ENCODE data around the gene OR5B12. TPM values are rescaled to one million over a fixed set of nuclear protein-coding genes. Genes with fewer than 3 reads are reported as not detected.

OR5B12 gene
- not detected in 2 replicates for total RNA-seq

DNA sequence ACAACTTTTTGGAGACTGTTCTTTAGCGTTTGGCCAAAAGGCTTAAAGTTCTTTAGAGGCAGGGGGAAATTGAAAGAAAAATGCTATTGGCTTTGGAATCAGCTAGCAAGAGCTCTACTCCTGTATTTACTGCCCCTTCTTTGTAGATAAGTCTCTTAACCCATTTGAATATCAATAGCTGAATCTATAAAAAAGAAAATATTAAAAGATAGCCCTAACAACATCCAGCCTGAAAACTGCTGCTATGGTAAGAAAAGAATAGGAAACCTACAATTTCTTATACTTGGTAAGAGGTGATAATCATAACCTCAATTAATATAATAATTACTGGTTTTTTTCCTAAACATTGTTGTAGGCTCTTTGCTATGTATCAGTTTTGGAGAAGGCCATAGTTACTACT lies at the start of gene OR5B12:
OR5B12 (minus strand) TSS at position 101 of the 400 bp plus-strand sequence. CDS start 2,085 bp downstream, outside the sequence.

DNA sequence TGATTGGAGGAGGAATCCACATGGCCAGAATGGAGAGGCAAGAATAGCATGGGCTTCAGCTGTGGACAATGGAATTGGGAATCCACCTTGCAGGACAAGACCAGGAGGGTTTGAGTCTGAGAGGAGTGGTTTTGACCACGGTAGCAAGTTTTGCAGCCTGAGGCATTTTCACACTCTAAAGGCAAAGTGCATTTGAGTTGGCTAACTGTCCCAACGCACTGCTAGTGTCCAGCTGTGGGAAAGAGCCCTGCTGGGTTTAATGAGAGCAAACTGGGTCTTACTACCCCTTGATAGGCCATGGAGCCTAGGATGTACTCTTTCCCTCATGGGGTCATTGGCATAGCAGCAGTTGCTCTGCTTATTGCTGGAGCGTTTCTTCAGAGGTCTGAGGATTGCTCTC lies 14.0 kb downstream of the OR5B12 start, which contains the start of gene OR5B2:
OR5B2 (minus strand) TSS at position 101 of the 400 bp plus-strand sequence. CDS start 4,860 bp downstream, outside the sequence.

GRCh38 chr11:58406774-58407173 lies 35.3 kb downstream of the OR5B12 start, which contains the start of gene OR5B3:
OR5B3 (minus strand) TSS chr11:58406874; CDS start chr11:58403409, 3,465 bp downstream.

Other genes with a start within 250 kb of the OR5B12 start
- gene OR1S2, start 238.1 kb downstream of the OR5B12 start, total RNA-seq: not detected in 2 replicates
- not detected in 2 replicates for gene OR1S1, start 229.5 kb downstream of the OR5B12 start, total RNA-seq
- not detected in 2 replicates for gene OR10Q1, start 213.3 kb downstream of the OR5B12 start, total RNA-seq
- gene OR10W1, start 174.0 kb downstream of the OR5B12 start, total RNA-seq: not detected in 2 replicates
- gene OR5B17, start 83.2 kb downstream of the OR5B12 start, total RNA-seq: not detected in 2 replicates
- gene OR5B3, start 35.4 kb downstream of the OR5B12 start, total RNA-seq: not detected in 2 replicates
- gene OR5B2, start 14.1 kb downstream of the OR5B12 start, total RNA-seq: not detected in 2 replicates
- gene OR5B21, start 65.9 kb upstream of the OR5B12 start, total RNA-seq: not detected in 2 replicates
- 2.8 and 3.5 TPM in 2 replicates for gene LPXN, start 133.6 kb upstream of the OR5B12 start, total RNA-seq
- gene ZFP91, start 136.8 kb upstream of the OR5B12 start, total RNA-seq: 27.1 and 27.9 TPM in 2 replicates
- 0.12 and 0.17 TPM in 2 replicates for gene CNTF, start 180.4 kb upstream of the OR5B12 start, total RNA-seq